Body of pancreas (tissue), 4 donors: ENCODE measurements around the gene MCTP1.

Experiments used
- POLR2A ChIP-seq, 3 donors: fragments of 450-650 bp; IDR thresholded peaks; one replicate each; pipeline ENCODE4 v1.6.1; 2016; ENCODE audit warnings: antibody characterized with exemption in 3 of 3, mild to moderate bottlenecking in 2 of 3
- TF ChIP-seq, protein P1 (sequence below), 7 experiments: fragments of 450-650 bp in 4 of 7; fragments of 200-600 bp in 3 of 7; sonication (generic) in 3 of 7; IDR thresholded peaks; one replicate each; pipeline ENCODE4 v1.5.1; 2016 to 2019; ENCODE audit warnings: antibody characterized with exemption in 7 of 7

GRCh38 chr5:95217881-95218280 is 67.0 kb downstream of the MCTP1 start:
- TF ChIP-seq, protein P1, sequence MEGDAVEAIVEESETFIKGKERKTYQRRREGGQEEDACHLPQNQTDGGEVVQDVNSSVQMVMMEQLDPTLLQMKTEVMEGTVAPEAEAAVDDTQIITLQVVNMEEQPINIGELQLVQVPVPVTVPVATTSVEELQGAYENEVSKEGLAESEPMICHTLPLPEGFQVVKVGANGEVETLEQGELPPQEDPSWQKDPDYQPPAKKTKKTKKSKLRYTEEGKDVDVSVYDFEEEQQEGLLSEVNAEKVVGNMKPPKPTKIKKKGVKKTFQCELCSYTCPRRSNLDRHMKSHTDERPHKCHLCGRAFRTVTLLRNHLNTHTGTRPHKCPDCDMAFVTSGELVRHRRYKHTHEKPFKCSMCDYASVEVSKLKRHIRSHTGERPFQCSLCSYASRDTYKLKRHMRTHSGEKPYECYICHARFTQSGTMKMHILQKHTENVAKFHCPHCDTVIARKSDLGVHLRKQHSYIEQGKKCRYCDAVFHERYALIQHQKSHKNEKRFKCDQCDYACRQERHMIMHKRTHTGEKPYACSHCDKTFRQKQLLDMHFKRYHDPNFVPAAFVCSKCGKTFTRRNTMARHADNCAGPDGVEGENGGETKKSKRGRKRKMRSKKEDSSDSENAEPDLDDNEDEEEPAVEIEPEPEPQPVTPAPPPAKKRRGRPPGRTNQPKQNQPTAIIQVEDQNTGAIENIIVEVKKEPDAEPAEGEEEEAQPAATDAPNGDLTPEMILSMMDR (IDR thresholded peaks at IDR 0.05), result no peak
- no peak for TF ChIP-seq POLR2A (IDR thresholded peaks at IDR 0.05)
